ENCODE results near the gene BTG2.
"Not testable (repeated sequence)": the region's sequence is repeated elsewhere in the genome, so short reads cannot be mapped to it uniquely, and the experiment has no call there.

GRCh38 chr1:203314025-203314759 lies 8.9 kb downstream of the BTG2 start:
- TF ChIP-seq CTCF (IDR thresholded peaks at IDR 0.05 in 2 of 3, conservative IDR thresholded peaks at IDR 0.05 in 1 of 3; ENCODE audit: borderline replicate concordance in 1 of 3, insufficient read depth in 1 of 3, low read depth in 2 of 3, low read length in 2 of 3); EZH2 (IDR thresholded peaks at IDR 0.05); POLR2A (IDR thresholded peaks at IDR 0.05; ENCODE audit: borderline replicate concordance, extremely low read depth, insufficient read depth, insufficient read length); YY1 (IDR thresholded peaks at IDR 0.05; ENCODE audit: extremely low read depth, insufficient replicate concordance, low read depth, low read length); MAX (IDR thresholded peaks at IDR 0.05); ZNF274 (IDR thresholded peaks at IDR 0.05; ENCODE audit: low read depth, low read length): not testable (repeated sequence)
